Prostate gland (tissue), 2 donors: ENCODE data around the gene TPD52L1.

ENCODE experiments used
- CTCF ChIP-seq, 4 experiments: fragments of 200-600 bp in 2 of 4; fragments of 450-650 bp in 2 of 4; sonication (generic) in 2 of 4; IDR thresholded peaks; 1 replicate in 3 of 4; 2 replicates in 1 of 4; pipeline ENCODE4 v1.5.1; 2016 to 2019; ENCODE audit warnings: antibody characterized with exemption in 4 of 4, mild to moderate bottlenecking in 2 of 4, moderate library complexity in 2 of 4
- POLR2A ChIP-seq: fragments of 450-650 bp; IDR thresholded peaks from one replicate; pipeline ENCODE4 v1.6.1; 2016; ENCODE audit warnings: antibody characterized with exemption, mild to moderate bottlenecking
- POLR2AphosphoS5 ChIP-seq: sonication (generic); formaldehyde crosslinking; IDR thresholded peaks from one replicate; pipeline ENCODE4 v1.6.1; 2017; ENCODE audit warnings: antibody characterized with exemption

GRCh38 chr6:125273251-125273650, 119.7 kb downstream of the TPD52L1 start:
- TF ChIP-seq POLR2AphosphoS5 (no peak), CTCF (IDR thresholded peaks at IDR 0.05) (no peak), POLR2A (no peak)
